CD4-positive, alpha-beta memory T cell (primary cell): ENCODE data around the gene BASP1. TPM values are rescaled to one million over a fixed set of nuclear protein-coding genes. Genes with fewer than 3 reads are reported as not detected.
A peak's percentile ranks its signal among the peaks of the same experiment; 100 is the strongest.

ENCODE experiments used
- CTCF ChIA-PET: fragments of 350-600 bp; sonication (Branson Sonifier 250); formaldehyde crosslinking; loops from one replicate; lab custom pipeline; 2021; ENCODE audit warnings: inconsistent platforms; ENCODE audit not compliant: partially characterized antibody; lab: Charles Lee
- POLR2A ChIA-PET: fragments of 350-600 bp; sonication (Branson Sonifier 250); formaldehyde crosslinking; loops from one replicate; lab custom pipeline; 2021; ENCODE audit not compliant: partially characterized antibody; lab: Charles Lee
- DNase-seq, 5 donors: peaks; one replicate each; pipeline versions ENCODE4 v3.0.0 to v3.0.0-alpha.2; 2020 to 2022; ENCODE audit warnings: mixed read lengths in 1 of 5
- H3K27ac ChIP-seq: one replicate; pipeline ENCODE4 v1.7.0; 2013; ENCODE audit warnings: low read depth, low read length
- H3K27me3 ChIP-seq: 2 replicates; pipeline ENCODE4 v1.7.0; 2013; ENCODE audit warnings: mild to moderate bottlenecking, low read length, moderate library complexity; ENCODE audit not compliant: insufficient read depth
- H3K36me3 ChIP-seq: 2 replicates; pipeline ENCODE4 v1.7.0; 2013; ENCODE audit warnings: mild to moderate bottlenecking, low read length, moderate library complexity; ENCODE audit not compliant: insufficient read depth
- H3K4me1 ChIP-seq: 2 replicates; pipeline ENCODE4 v1.7.0; 2013; ENCODE audit warnings: mild to moderate bottlenecking, low read length, moderate library complexity; ENCODE audit not compliant: insufficient read depth
- H3K4me3 ChIP-seq, 2 donors: one replicate each; pipeline ENCODE4 v1.7.0; 2013; ENCODE audit warnings: low read length in 2 of 2, mild to moderate bottlenecking in 1 of 2
- H3K9me3 ChIP-seq, 2 donors: one replicate each; pipeline ENCODE4 v1.7.0; 2013; ENCODE audit warnings: low read length in 2 of 2, control low read depth in 1 of 2; ENCODE audit not compliant: control insufficient read depth in 1 of 2
- H3K27ac Mint-ChIP-seq, 7 donors: one replicate each; pipeline ENCODE4 v1.8.0; 2020 to 2021; ENCODE audit warnings: mixed read lengths in 7 of 7, mild to moderate bottlenecking in 6 of 7, inconsistent platforms in 3 of 7, moderate library complexity in 3 of 7
- H3K27me3 Mint-ChIP-seq, 2 donors: one replicate each; pipeline ENCODE4 v1.8.0; 2020 to 2021; ENCODE audit warnings: mixed read lengths in 2 of 2
- H3K36me3 Mint-ChIP-seq, 2 donors: one replicate each; pipeline ENCODE4 v1.8.0; 2020 to 2021; ENCODE audit warnings: mixed read lengths in 2 of 2, inconsistent platforms in 1 of 2, mild to moderate bottlenecking in 1 of 2
- H3K4me1 Mint-ChIP-seq, 4 donors: one replicate each; pipeline ENCODE4 v1.8.0; 2020 to 2021; ENCODE audit warnings: mixed read lengths in 4 of 4, mild to moderate bottlenecking in 1 of 4
- H3K4me3 Mint-ChIP-seq, 8 donors: one replicate each; pipeline ENCODE4 v1.8.0; 2020 to 2021; ENCODE audit warnings: mixed read lengths in 8 of 8, mild to moderate bottlenecking in 7 of 8, moderate library complexity in 6 of 8, inconsistent platforms in 3 of 8
- H3K9me3 Mint-ChIP-seq, 8 donors: one replicate each; pipeline ENCODE4 v1.8.0; 2020 to 2021; ENCODE audit warnings: mixed read lengths in 8 of 8, mild to moderate bottlenecking in 5 of 8, inconsistent platforms in 3 of 8, moderate library complexity in 1 of 8
- intact Hi-C: fragments of 100-400 bp; cut with micrococcal nuclease; formaldehyde crosslinking; loops from one replicate; pipeline ENCODE4 v1.15.1; 2023
- polyA plus RNA-seq, 2 donors: library from polyadenylated mRNA; unstranded; fragments of 300-500 nt; fragmentation: Illumina TruSeq; gene quantifications; one replicate each; pipeline ENCODE4 v1.2.3, GENCODE V29; 2021
- total RNA-seq, 2 experiments: library from RNA; stranded (reverse); gene quantifications; one replicate each; pipeline ENCODE4 v1.2.3, GENCODE V29; 2021

The BASP1 gene
- total and polyA plus RNA-seq, 4 experiments from 2014 or later: 0.10 to 0.90 (median 0.74) TPM

- ChIA-PET POLR2A (no interaction called here), CTCF (no interaction called here)
- H3K9me3 Mint-ChIP-seq: peaks cover 0 to 2% (median 0%) of the 10 kb centered on the region in 8 donors
- H3K27ac ChIP-seq: no peak overlapping the region
- H3K4me3 ChIP-seq: no peak overlapping the region
- DNase-seq: no peak
- no peaks in the 10 kb centered on the region for H3K9me3 ChIP-seq
- no peaks in the 10 kb centered on the region for H3K36me3 ChIP-seq
- no peaks in the 10 kb centered on the region for H3K4me1 ChIP-seq
- H3K4me3 Mint-ChIP-seq: no peak overlapping the region
- H3K27me3 Mint-ChIP-seq: peaks cover 0 to 5% of the 10 kb centered on the region in 2 donors
- no peak overlapping the region for H3K27ac Mint-ChIP-seq
- H3K4me1 Mint-ChIP-seq: peaks cover 0 to 3% (median 0%) of the 10 kb centered on the region in 4 donors
- intact Hi-C loops: loop anchor here (5.0 kb wide), 1 partner anchor 699 kb away; no protein-coding TSS in a partner anchor
- H3K36me3 Mint-ChIP-seq: no peaks in the 10 kb centered on the region
- H3K27me3 ChIP-seq: no peaks in the 10 kb centered on the region
Observed at GRCh38 chr5:17186256-17186655, 31.2 kb upstream of the BASP1 start.

- Mint-ChIP-seq H3K9me3 (peaks cover 0 to 2% (median 0%) of the 10 kb centered on the region in 8 donors), H3K27me3 (peaks cover 0 to 5% of the 10 kb centered on the region in 2 donors), H3K36me3 (no peaks in the 10 kb centered on the region), H3K4me1 (peaks cover 0 to 3% (median 0%) of the 10 kb centered on the region in 4 donors), H3K4me3 (no peak overlapping the region), H3K27ac (no peak overlapping the region)
- intact Hi-C loops: loop anchor here (5.0 kb wide), 1 partner anchor 700 kb away; no protein-coding TSS in a partner anchor
- Histone ChIP-seq H3K27ac (no peak overlapping the region), H3K9me3 (no peaks in the 10 kb centered on the region), H3K4me3 (no peak overlapping the region), H3K36me3 (no peaks in the 10 kb centered on the region), H3K27me3 (no peaks in the 10 kb centered on the region), H3K4me1 (no peaks in the 10 kb centered on the region)
- POLR2A ChIA-PET: no interaction called here
- DNase-seq: no peak
- CTCF ChIA-PET: interaction anchor here (0.9 kb wide), 1 partner anchor 13 kb away, joined by 3 read pairs; no protein-coding TSS in a partner anchor
Observed at GRCh38 chr5:17187011-17187785, 30.2 kb upstream of the BASP1 start.

GRCh38 chr5:17187786-17188170 lies 29.7 kb upstream of the BASP1 start:
- no peaks in the 10 kb centered on the region for H3K27me3 ChIP-seq
- CTCF ChIA-PET: interaction anchor here (0.9 kb wide), 1 partner anchor 13 kb away, joined by 3 read pairs; no protein-coding TSS in a partner anchor
- no peak overlapping the region for H3K27ac Mint-ChIP-seq
- no peaks in the 10 kb centered on the region for H3K36me3 ChIP-seq
- no peak overlapping the region for H3K4me3 ChIP-seq
- H3K4me1 Mint-ChIP-seq: peaks cover 0 to 3% (median 0%) of the 10 kb centered on the region in 4 donors
- no peaks in the 10 kb centered on the region for H3K9me3 ChIP-seq
- POLR2A ChIA-PET: no interaction called here
- H3K9me3 Mint-ChIP-seq: peaks cover 0 to 2% (median 0%) of the 10 kb centered on the region in 8 donors
- no peak overlapping the region for H3K4me3 Mint-ChIP-seq
- no peaks in the 10 kb centered on the region for H3K4me1 ChIP-seq
- intact Hi-C loops: loop anchor here (5.0 kb wide), 1 partner anchor 700 kb away; no protein-coding TSS in a partner anchor
- no peak for DNase-seq
- H3K27me3 Mint-ChIP-seq: peaks cover 0 to 5% of the 10 kb centered on the region in 2 donors
- H3K36me3 Mint-ChIP-seq: no peaks in the 10 kb centered on the region
- no peak overlapping the region for H3K27ac ChIP-seq

GRCh38 chr5:17189381-17190036 lies 27.9 kb upstream of the BASP1 start:
- H3K36me3 ChIP-seq: no peaks in the 10 kb centered on the region
- Mint-ChIP-seq H3K4me1 (peaks cover 0 to 3% (median 0%) of the 10 kb centered on the region in 4 donors), H3K4me3 (no peak overlapping the region), H3K9me3 (peaks cover 0 to 2% (median 0%) of the 10 kb centered on the region in 8 donors), H3K27ac (no peak overlapping the region), H3K36me3 (no peaks in the 10 kb centered on the region), H3K27me3 (peaks cover 0 to 5% of the 10 kb centered on the region in 2 donors)
- no peak overlapping the region for H3K27ac ChIP-seq
- no peaks in the 10 kb centered on the region for H3K9me3 ChIP-seq
- DNase-seq: peak in 4 of 5 donors; percentile 10 to 20 (median 18)
- no peaks in the 10 kb centered on the region for H3K4me1 ChIP-seq
- no peaks in the 10 kb centered on the region for H3K27me3 ChIP-seq
- ChIA-PET CTCF (interaction anchor here (0.7 to 3.0 kb wide), 11 partner anchors 8 to 699 kb away, joined by 3 to 21 read pairs (median 3); no protein-coding TSS in a partner anchor), POLR2A (no interaction called here)
- no peak overlapping the region for H3K4me3 ChIP-seq
- intact Hi-C loops: loop anchor here (5.0 kb wide), 1 partner anchor 702 kb away; no protein-coding TSS in a partner anchor

- Mint-ChIP-seq H3K27ac (no peak overlapping the region), H3K36me3 (no peaks in the 10 kb centered on the region), H3K4me3 (no peak overlapping the region), H3K27me3 (peaks cover 0 to 5% of the 10 kb centered on the region in 2 donors), H3K4me1 (peaks cover 0 to 3% (median 0%) of the 10 kb centered on the region in 4 donors), H3K9me3 (peaks cover 0 to 2% (median 0%) of the 10 kb centered on the region in 8 donors)
- ChIA-PET CTCF (interaction anchor here (0.7 to 3.0 kb wide), 12 partner anchors 8 to 700 kb away, joined by 3 to 21 read pairs (median 4); no protein-coding TSS in a partner anchor), POLR2A (no interaction called here)
- Histone ChIP-seq H3K4me1 (no peaks in the 10 kb centered on the region), H3K36me3 (no peaks in the 10 kb centered on the region), H3K27ac (no peak overlapping the region), H3K9me3 (no peaks in the 10 kb centered on the region), H3K4me3 (no peak overlapping the region), H3K27me3 (no peaks in the 10 kb centered on the region)
- intact Hi-C loops: no loop called here
- peak in 1 of 5 donors; percentile 9 for DNase-seq
Observed at GRCh38 chr5:17190242-17190778, 27.1 kb upstream of the BASP1 start.

GRCh38 chr5:17190799-17191391 lies 26.5 kb upstream of the BASP1 start:
- Histone ChIP-seq H3K9me3 (no peaks in the 10 kb centered on the region), H3K27ac (no peak overlapping the region), H3K27me3 (no peaks in the 10 kb centered on the region), H3K36me3 (no peaks in the 10 kb centered on the region), H3K4me3 (no peak overlapping the region), H3K4me1 (no peaks in the 10 kb centered on the region)
- H3K4me1 Mint-ChIP-seq: peaks cover 0 to 3% (median 0%) of the 10 kb centered on the region in 4 donors
- H3K27me3 Mint-ChIP-seq: peaks cover 0 to 5% of the 10 kb centered on the region in 2 donors
- intact Hi-C loops: no loop called here
- no peak overlapping the region for H3K4me3 Mint-ChIP-seq
- H3K36me3 Mint-ChIP-seq: no peaks in the 10 kb centered on the region
- ChIA-PET CTCF (interaction anchor here (1.1 to 3.0 kb wide), 5 partner anchors 9 to 52 kb away, joined by 3 to 21 read pairs (median 5); no protein-coding TSS in a partner anchor), POLR2A (no interaction called here)
- no peak for DNase-seq
- no peak overlapping the region for H3K27ac Mint-ChIP-seq
- H3K9me3 Mint-ChIP-seq: peaks cover 0 to 2% (median 0%) of the 10 kb centered on the region in 8 donors
